ENCODE results near the gene RAB9A. TPM values are rescaled to one million over a fixed set of nuclear protein-coding genes. Genes with fewer than 3 reads are reported as not detected.
"Not testable (repeated sequence)": the region's sequence is repeated elsewhere in the genome, so short reads cannot be mapped to it uniquely, and the experiment has no call there.

The RAB9A gene, protein sequence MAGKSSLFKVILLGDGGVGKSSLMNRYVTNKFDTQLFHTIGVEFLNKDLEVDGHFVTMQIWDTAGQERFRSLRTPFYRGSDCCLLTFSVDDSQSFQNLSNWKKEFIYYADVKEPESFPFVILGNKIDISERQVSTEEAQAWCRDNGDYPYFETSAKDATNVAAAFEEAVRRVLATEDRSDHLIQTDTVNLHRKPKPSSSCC
- 19.2 TPM for total RNA-seq

DNA sequence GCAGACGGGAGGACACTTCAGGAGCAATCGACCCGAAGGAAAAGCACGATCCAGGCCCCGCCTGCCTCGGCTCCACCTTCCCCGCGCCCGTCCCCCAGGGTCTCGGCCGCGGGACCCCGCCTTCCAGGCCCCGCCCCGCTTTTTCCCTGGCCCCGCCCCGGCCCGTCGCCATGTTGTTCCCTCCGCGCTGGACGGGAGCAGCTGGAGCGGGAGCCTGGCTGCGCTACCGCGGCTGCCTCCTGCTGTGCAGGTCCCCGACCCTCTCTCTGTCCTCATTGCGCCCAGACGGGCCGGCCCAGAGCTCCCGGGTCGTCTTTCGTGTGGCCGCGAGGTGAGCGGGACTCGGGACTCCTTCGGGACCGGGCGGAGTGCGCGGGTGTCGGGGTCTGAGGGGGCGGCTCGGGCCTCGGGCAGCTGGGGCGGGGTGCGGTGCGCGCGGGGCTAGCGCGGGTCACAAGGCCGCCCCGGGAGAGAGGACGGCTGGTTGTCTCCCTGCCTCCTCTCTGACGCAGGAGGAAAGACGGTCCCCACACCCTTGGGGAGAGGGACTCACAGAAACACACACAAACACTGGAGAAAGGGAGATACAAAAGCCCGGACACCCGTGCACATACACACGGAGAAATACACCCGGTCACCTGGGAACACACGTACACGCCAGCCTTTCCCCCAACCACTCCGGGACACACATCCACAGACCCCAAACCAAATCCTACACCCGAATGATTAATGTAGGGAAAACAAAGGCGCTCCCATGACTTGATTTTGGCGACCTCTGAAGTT is at the start of gene RAB9A:
RAB9A (plus strand) TSS at position 171 of the 783 bp plus-strand sequence. CDS start 19,619 bp downstream, outside the sequence.
- FAIRE-seq (no peak), DNase-seq (ENCODE audit: low spot score in 2 of 2) (peak; percentile 76 to 81)

DNA sequence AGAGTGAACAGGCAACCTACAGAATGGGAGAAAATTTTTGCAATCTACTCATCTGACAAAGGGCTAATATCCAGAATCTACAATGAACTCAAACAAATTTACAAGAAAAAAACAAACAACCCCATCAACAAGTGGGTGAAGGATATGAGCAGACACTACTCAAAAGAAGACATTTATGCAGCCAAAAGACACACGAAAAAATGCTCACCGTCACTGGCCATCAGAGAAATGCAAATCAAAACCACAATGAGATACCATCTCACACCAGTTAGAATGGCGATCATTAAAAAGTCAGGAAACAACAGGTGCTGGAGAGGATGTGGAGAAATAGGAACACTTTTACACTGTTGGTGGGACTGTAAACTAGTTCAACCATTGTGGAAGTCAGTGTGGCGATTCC is 47.2 kb upstream of the RAB9A start:
- not testable (repeated sequence) for FAIRE-seq; DNase-seq (ENCODE audit: low spot score in 2 of 2)

DNA sequence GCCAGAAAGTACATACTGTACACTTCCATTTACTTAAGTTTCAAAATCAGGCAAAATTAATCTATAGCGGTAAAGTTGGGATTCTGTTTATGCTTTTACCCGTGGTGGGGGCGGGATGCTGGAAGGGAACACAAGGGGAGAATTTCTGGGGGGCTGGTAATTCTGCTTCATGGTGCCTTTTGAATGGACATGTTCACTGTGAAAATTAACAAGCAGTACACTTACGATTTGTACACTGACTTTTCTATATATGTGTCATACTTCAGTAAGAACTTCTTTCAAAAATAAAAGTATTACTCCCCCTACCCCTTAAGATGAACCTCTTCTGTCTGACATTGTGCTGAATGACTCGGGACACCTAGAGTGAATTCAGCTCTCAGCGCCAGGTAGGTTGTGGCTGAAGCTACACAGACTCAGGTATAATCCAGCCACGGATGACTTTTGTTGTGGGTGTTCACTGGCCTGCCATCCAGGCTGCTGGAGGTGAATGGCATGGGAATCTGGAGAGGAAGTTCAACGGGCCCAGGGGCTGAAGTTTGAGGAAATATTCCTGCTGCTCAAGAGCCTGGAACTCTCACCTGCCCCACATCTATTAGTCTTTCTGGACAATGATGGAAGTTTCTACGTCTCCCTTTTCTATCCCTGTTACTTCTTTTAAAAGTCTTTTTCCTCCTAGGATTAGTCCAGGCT is 43.3 kb upstream of the RAB9A start:
- no peak for DNase-seq (ENCODE audit: low spot score in 2 of 2)
- FAIRE-seq, result no peak

DNA sequence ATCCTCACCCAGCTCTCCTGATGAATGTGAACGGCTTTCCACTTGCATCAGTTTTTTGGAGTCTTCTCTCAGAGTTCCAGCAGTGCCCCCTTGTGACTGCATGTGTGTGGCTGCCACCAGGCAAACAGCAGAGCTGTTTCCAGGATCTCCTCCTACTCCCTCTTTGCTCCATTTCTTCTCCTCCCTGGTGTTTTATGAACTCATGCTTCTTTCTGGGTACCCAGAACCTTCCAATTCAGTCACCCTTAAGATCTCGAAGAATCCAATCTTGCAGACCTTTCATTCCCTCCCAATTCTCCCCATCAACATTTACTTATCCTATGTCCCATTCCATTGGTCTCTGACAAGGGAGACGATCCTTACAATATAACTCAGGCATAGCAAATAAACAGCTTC is 42.8 kb upstream of the RAB9A start:
- DNase-seq (ENCODE audit: low spot score in 2 of 2) (peak in 1 of 2 donors; percentile 10), FAIRE-seq (no peak)

DNA sequence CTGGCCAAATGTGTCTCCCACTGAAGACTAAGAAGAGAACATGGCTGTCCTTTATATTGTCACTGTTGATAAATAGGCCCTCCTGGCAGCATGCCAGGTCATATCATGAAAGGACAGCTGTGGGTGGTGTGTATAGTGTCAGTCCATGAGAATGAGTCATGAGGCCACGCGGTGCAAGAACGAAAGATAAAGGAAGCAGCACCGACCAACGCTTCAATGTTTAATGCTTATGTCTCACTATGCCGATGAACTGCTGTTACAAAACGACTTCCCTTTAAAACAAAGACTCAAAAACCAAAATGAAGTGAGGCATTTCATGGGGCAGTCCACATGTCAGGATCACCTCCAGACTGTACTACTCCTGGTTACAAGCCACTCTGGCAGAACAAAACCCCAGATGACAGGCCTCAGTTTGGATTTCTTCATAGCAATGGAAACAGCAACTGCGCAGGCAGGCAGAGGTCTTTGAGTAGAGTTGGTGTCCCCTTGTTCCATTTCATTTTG is 41.2 kb upstream of the RAB9A start:
- no peak for DNase-seq (ENCODE audit: low spot score in 2 of 2)

DNA sequence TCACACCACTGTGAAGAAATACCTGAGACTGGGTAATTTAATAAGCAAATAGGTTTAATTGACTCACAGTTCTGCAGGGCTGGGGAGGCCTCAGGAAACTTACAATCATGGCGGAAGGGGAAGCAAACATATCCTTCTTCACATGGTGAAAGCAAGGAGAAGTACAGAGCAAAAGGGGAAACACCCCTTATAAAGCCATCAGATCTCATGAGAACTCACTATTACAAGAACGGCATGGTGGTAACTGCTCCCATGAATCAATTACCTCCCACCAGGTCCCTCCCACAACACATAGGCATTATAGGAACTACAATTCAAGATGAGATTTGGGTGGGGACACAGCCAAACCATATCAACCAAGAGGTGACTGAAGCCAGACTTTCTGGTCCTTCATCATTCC is 40.6 kb upstream of the RAB9A start:
- FAIRE-seq; DNase-seq (ENCODE audit: low spot score in 2 of 2): not testable (repeated sequence)

More for the DNA sequence above, 41.2 kb upstream of the RAB9A start:
- no peak for FAIRE-seq

DNA sequence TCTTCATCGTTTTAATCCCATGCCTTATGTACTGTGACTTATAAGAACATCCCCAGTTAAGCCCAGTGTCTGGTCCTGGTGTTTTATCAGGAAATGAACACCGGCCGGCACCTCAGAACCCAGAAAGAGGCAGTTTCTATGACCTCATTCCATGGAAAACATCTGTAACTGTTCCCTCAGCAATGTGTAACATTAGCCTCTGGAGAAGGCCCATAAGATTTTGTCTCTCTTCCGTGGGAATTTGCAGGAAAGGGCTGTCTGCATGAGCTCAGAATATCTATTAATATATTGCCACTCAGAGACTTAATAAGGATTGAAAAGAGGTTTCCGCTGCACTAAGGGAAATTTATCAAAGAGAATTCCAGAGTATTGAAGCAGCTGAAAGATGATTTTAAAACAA is 39.1 kb upstream of the RAB9A start:
- FAIRE-seq (no peak), DNase-seq (ENCODE audit: low spot score in 2 of 2) (no peak)

DNA sequence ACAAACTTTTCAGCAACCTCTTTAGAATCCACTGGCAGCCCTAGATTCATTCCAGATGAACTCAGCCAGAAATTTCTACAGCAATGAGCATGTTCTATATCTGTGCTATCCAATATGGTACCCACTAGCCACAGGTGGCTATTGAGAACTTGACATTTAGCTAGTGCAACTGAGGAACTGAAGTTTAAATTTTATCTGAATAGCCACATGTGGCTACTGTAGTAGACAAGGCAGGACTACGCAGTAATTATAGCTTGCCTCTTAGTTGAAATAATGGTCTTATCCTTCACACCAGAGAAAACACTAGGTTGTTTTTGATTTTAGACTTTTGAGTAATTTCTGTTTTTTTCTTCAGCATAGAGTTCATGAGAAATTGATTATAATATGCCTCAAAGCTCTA is 38.6 kb upstream of the RAB9A start:
- DNase-seq (ENCODE audit: low spot score in 2 of 2) (no peak), FAIRE-seq (no peak)

DNA sequence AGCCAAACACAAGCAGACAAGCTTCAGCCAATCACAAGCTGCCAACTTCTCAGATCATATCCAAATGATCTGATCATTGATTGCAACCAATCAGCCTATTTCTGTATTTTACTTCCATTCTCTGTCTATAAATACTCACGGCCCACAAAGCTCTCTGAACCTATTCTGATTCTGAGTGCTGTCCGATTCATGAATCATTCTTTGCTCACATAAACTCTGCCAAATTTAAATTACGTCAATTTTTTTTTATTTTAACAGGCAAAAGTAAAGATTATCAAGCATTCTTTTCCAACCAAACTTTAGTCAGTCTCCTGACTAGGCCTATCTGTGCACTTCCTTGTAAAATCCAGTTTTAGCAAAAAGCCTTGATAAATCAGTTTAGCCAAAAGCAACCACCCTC is 37.8 kb upstream of the RAB9A start:
- FAIRE-seq, result no peak

DNA sequence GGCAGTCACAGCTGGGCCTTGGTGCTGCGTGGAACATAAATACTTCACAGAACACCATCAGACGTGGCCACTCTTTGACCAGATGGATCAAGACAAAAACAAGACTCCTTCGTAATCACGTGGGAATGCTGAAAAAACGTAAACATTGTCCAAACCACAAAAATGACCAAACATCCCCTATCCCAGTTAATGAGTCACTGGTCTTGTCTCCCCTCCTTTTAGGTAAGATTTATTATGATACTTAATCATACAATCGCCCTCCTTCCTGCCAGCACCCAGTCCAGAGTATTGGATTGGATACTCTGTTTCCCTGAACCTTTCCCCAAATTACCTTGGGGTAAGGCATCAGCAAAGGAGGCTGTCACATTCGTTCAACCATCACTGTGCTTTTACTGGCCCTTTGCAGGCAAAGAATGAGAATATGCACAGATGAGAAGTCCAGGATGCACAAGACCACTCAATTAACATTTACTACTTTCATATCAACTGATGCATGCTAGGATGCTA is 36.6 kb upstream of the RAB9A start:
- FAIRE-seq (no peak), DNase-seq (ENCODE audit: low spot score in 2 of 2) (no peak)

More for the DNA sequence above, 37.8 kb upstream of the RAB9A start:
- DNase-seq (ENCODE audit: low spot score in 2 of 2), result no peak

DNA sequence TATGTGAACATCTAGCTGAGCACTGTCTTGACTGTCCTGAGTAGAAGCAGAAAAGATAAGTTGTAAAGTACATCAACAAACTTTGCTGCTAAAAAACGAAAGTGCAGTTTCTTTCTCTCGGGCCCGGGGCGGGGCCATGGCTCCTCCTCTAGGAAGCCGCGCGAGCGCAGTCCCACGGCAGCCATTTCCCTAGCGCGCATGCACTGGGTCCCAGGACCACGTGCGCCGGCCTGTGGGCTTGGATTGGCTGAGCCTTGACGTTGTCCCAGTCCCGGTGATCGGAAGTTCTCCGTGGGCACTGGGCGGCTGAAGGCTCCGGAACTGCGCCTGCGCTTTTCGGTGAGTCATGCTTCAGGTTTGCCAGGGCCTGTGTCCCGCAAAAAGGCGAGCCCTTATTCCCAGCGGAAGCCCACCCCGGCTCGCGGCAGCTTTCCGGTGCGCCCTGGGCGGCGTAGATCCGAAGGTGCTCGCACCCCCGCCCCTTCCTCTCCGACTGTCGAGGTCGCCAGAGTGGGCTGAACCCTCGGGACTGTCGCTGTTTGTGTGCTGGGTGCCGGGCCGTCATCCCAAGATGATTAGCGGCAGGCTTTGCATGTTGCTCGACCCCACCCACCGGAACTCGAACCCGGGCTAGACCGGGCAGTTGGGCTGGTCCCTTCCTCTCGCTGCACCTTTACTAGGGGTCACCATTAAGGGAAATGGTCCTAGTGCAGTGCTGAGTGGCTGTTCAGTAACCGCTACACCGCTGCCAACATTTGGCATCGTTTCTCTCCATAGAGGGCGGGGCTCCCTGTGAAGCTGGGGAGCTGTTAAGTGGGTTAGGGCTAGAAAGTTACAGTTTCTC is 35.9 kb upstream of the RAB9A start, which contains the start of gene TCEANC:
TCEANC (plus strand) TSS at position 292 of the 844 bp plus-strand sequence. CDS start 9,368 bp downstream, outside the sequence.
- DNase-seq (ENCODE audit: low spot score in 2 of 2) (peak; percentile 71 to 79), FAIRE-seq (peak; percentile 63)

DNA sequence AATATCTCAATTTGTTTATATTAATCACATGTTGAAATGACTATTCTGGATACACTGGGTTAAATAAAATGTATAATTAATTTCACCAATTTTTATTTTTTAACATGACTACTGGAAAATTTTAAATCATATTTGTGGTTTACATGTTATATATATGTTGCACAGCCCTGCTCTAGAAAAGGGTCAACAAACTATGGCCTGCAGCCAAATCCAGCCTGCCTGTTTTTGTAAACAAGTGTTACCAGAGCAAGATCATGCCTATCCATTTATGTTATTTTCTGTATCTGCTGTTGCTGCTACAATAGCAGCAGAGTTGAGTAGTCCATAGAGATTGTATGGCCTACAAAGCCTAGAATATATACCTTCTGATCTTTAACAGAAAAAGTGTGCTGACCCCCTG is 34.8 kb upstream of the RAB9A start:
- FAIRE-seq (no peak), DNase-seq (ENCODE audit: low spot score in 2 of 2) (no peak)

DNA sequence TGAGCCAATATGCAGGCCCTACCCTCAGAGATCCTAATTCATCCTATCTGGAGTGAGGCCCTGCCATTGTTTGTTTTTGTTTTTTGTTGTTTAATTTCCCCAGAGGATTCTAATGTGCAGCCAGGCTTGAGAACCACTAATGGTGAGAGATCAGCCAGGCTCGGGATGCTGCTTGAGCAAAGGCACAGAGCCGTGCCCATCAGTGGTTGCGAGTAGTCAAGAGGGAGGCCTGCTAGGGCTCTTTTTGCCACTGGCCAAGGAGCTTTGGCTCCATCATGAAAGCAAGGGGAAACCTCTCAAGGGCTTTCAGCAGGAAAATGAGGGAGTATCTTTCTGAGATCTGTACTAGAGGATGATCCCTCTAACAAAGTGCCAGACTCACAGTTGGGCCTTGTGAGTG is 33.3 kb upstream of the RAB9A start:
- FAIRE-seq (no peak), DNase-seq (ENCODE audit: low spot score in 2 of 2) (no peak)

DNA sequence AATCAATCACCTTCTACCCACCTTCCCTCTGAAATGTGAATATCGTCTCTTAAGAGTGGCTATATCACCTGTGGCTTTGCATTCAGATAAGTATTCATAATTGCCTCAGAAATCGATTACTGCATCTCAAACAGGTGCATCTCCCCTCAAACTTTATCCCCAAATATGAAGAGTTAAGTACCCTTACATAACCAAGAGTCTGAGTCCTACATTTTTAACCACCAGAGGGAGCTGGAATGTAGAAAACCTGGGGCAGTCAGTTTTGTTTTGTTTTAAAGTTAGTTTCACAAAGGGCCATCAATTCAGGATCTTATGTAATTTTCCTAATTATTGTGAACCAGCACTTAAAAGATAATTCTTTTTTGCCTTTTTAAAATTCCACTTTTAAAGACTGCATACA is 30.3 kb upstream of the RAB9A start:
- peak; percentile 23 for FAIRE-seq
- DNase-seq (ENCODE audit: low spot score in 2 of 2), result peak; percentile 15 to 24

DNA sequence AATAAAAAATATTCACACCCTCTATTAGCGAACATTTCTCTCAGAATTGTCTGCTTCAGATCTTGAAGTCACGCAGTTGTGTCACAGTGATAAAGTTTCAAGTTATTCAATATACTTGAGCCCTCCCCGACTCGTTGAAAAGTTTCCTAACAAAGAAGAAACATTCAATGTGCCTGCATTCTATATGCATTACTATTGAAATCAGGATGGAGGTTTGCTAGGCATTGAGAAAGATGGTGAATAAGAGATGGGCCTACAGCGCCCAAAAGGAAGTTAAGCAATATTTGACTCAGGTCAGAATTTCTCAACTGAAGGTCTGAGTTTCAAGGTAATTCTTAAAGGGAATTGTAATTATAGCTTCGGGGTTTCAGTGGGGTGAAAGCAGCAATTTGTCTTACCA is 29.9 kb upstream of the RAB9A start:
- no peak for DNase-seq (ENCODE audit: low spot score in 2 of 2)
- no peak for FAIRE-seq

DNA sequence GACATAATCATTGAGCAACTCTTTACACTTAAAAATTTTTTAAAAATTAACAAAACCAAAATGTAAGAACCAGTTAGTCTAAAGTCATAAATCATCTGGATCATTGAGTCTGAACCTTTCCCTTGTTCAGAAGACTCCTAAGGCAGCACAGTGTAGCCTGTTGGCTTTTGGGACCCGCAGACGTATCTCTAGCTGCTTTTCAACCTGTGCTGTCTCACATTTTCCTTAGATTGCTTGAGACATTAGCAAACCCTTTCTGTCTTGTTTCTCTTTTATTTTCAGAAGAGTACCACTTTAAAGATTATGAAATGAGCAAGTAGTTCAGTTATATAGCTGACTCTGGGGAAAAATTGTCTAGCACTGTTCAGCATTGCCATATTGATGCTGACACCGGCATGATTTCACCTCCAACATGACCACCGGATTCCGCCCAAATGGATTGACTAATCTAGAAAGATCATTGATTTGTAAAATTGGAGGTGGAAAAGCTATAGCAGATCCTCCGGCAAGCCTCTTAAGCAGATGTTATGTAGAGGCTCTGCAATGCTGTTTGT is 27.1 kb upstream of the RAB9A start:
- no peak for FAIRE-seq

DNA sequence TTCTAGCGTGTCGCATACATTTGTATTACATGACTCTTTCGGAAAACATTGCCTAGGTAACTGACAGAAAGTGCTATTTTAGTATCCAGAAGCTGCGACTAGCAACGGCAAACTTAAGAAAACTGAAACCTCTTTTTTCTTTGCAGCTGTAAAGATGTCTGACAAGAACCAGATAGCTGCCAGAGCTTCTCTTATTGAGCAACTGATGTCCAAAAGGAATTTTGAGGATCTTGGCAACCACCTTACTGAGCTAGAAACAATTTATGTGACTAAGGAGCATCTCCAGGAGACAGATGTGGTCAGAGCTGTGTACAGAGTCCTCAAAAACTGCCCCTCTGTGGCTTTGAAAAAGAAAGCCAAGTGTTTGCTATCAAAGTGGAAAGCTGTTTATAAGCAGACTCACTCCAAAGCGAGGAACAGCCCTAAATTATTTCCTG is 26.6 kb upstream of the RAB9A start:
- no peak for FAIRE-seq
- DNase-seq (ENCODE audit: low spot score in 2 of 2), result no peak

More for the DNA sequence above, 27.1 kb upstream of the RAB9A start:
- no peak for DNase-seq (ENCODE audit: low spot score in 2 of 2)

DNA sequence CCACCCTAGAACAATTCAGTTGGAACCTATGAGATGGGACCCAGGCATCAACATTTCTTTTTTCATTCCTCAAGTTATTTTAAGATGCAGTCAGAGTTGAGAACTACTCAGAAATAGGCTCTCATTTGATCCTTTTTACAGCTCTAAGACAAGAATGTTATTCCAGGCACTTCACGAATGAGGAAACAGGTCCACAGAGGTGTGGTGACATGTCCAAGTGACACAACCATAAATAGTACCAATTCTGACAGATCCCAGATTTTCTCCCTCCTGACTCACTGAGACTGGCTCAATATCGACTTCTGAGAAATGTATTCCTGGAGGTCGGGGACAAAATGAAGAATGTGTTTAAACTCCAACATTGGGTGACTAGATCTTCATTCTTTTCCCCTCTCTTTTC is 24.9 kb upstream of the RAB9A start:
- FAIRE-seq, result no peak
- DNase-seq (ENCODE audit: low spot score in 2 of 2), result no peak

DNA sequence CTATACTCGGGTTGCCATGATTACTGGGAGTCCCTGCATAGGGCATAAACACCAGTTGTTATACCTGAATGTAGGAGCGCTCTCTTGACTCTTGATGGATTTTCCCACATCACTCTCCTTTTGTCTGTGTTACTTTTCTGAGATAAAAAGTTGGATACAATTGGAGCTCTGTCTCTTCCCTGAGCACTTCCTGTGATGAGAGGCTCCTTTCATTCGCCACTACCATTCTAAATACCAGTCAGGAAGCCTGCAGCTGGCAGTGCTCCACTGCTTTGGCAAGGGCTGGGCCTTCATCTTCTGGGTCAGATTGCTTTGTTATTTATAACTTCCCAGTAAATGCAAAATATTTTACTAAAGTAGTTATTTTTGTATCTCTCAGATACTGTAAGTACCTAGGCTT is 22.1 kb upstream of the RAB9A start:
- no peak for DNase-seq (ENCODE audit: low spot score in 2 of 2)
- FAIRE-seq, result no peak

DNA sequence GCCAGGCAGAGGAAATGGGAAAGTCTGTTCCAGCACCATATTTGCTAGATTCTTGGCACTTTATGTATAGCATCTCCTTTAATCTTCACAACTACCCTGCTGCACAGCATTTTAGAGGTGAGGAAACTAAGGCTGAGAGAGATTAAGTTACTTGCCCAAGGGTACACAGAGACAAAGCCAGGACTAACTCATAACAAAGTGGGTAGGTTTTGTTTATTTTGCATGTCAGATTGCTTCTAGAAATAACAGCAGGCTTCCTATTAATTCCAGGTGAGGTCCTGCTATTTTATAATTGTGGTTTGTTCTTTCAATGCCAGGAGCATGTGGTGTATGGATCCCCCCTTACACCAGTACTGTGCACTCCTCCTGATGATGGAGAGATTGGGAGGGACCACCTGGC is 21.0 kb upstream of the RAB9A start:
- FAIRE-seq (no peak), DNase-seq (ENCODE audit: low spot score in 2 of 2) (no peak)

All from frontal cortex (tissue), 4 donors.